IMR-90 (cell line): ENCODE data around the gene LRPAP1.
"Not testable (repeated sequence)": the region's sequence is repeated elsewhere in the genome, so short reads cannot be mapped to it uniquely, and the experiment has no call there.

Source experiments
- NFE2L2 ChIP-seq: fragments of 150-350 bp; IDR thresholded peaks from 2 replicates; pipeline ENCODE4 v1.6.1; 2016; ENCODE audit warnings: low read depth, mild to moderate bottlenecking, low read length
- POLR2A ChIP-seq: IDR thresholded peaks from 2 replicates; pipeline ENCODE4 v1.6.1; 2012; ENCODE audit warnings: mild to moderate bottlenecking, low read depth, low read length
- SMC3 ChIP-seq: fragments of 150-350 bp; IDR thresholded peaks from 2 replicates; pipeline ENCODE4 v1.6.1; 2016; ENCODE audit warnings: low read depth, mild to moderate bottlenecking, antibody characterized with exemption, low read length, moderate library complexity
- TF ChIP-seq, protein P1 (sequence below): fragments of 150-350 bp; IDR thresholded peaks from 2 replicates; pipeline ENCODE4 v1.6.1; 2016; ENCODE audit warnings: low read depth, mild to moderate bottlenecking, low read length, moderate library complexity, borderline replicate concordance
- TF ChIP-seq, protein P2 (sequence below): conservative IDR thresholded peaks from 2 replicates; pipeline ENCODE4 v1.5.1; 2012; ENCODE audit warnings: mild to moderate bottlenecking, low read depth, low read length, improper control_type of control experiment

DNA sequence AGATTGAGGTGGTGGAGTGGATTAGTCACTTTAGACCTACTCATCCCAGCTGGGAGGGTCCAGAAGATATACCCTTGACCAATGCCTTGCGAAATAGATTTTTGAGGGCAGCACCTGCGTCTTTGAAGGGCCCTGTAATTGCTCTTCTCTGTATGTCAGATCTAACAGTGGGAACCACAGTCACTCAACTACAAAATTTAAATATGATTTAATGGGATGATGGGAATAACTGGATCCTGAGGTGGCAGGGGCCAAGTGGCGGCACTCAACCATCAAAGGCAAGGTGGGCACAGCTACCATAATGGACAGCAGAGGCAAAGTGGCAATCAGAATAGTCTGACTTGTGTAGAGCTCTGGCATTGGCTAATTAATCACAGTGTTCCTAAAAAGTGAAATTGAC is 76.6 kb downstream of the LRPAP1 start:
- TF ChIP-seq, protein P1, sequence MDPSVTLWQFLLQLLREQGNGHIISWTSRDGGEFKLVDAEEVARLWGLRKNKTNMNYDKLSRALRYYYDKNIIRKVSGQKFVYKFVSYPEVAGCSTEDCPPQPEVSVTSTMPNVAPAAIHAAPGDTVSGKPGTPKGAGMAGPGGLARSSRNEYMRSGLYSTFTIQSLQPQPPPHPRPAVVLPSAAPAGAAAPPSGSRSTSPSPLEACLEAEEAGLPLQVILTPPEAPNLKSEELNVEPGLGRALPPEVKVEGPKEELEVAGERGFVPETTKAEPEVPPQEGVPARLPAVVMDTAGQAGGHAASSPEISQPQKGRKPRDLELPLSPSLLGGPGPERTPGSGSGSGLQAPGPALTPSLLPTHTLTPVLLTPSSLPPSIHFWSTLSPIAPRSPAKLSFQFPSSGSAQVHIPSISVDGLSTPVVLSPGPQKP, result not testable (repeated sequence)
- TF ChIP-seq POLR2A, NFE2L2, SMC3: not testable (repeated sequence)
- TF ChIP-seq, protein P2, sequence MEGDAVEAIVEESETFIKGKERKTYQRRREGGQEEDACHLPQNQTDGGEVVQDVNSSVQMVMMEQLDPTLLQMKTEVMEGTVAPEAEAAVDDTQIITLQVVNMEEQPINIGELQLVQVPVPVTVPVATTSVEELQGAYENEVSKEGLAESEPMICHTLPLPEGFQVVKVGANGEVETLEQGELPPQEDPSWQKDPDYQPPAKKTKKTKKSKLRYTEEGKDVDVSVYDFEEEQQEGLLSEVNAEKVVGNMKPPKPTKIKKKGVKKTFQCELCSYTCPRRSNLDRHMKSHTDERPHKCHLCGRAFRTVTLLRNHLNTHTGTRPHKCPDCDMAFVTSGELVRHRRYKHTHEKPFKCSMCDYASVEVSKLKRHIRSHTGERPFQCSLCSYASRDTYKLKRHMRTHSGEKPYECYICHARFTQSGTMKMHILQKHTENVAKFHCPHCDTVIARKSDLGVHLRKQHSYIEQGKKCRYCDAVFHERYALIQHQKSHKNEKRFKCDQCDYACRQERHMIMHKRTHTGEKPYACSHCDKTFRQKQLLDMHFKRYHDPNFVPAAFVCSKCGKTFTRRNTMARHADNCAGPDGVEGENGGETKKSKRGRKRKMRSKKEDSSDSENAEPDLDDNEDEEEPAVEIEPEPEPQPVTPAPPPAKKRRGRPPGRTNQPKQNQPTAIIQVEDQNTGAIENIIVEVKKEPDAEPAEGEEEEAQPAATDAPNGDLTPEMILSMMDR, result not testable (repeated sequence)
